Left lung (tissue), 10 donors: ENCODE data around the gene APOL1. TPM values are rescaled to one million over a fixed set of nuclear protein-coding genes. Genes with fewer than 3 reads are reported as not detected.
A peak's percentile ranks its signal among the peaks of the same experiment; 100 is the strongest.

Source experiments
- ATAC-seq: fragments of 200-7000 bp; cut with Tn5 transposase; one replicate; pipeline ENCODE4 v1.9.1; 2020; ENCODE audit warnings: moderate library complexity
- DNase-seq, 4 donors: peaks; one replicate each; pipeline ENCODE4 v3.0.0-alpha.2; 2013 to 2020
- H3K27ac ChIP-seq, 2 donors: fragments of 200-600 bp; sonication (generic) in 1 of 2; one replicate each; pipeline versions ENCODE4 v1.5.0 to v1.8.0; 2020 to 2021
- H3K27me3 ChIP-seq, 2 donors: fragments of 200-600 bp; sonication (generic) in 1 of 2; one replicate each; pipeline versions ENCODE4 v1.5.0 to v1.8.0; 2020 to 2021
- H3K36me3 ChIP-seq, 2 donors: fragments of 200-600 bp; sonication (generic) in 1 of 2; one replicate each; pipeline versions ENCODE4 v1.5.0 to v1.8.0; 2020 to 2021
- H3K4me1 ChIP-seq, 2 donors: fragments of 200-600 bp; one replicate each; pipeline ENCODE4 v1.8.0; 2021
- H3K4me3 ChIP-seq, 2 donors: fragments of 200-600 bp; sonication (generic) in 1 of 2; one replicate each; pipeline versions ENCODE4 v1.5.0 to v1.8.0; 2020 to 2021; ENCODE audit warnings: mild to moderate bottlenecking in 1 of 2
- H3K9me3 ChIP-seq, 2 donors: fragments of 200-600 bp; sonication (generic) in 1 of 2; one replicate each; pipeline versions ENCODE4 v1.5.0 to v1.8.0; 2020 to 2021
- CTCF ChIP-seq, 2 donors: fragments of 200-600 bp; sonication (generic) in 1 of 2; IDR thresholded peaks; one replicate each; pipeline versions ENCODE4 v1.5.0 to v1.8.0; 2021; ENCODE audit warnings: antibody characterized with exemption in 2 of 2
- intact Hi-C, 2 donors: fragments of 100-400 bp; cut with DNase I; formaldehyde crosslinking; loops; one replicate each; pipeline versions ENCODE4 v1.11.2 to v1.14.2; 2022
- polyA plus RNA-seq, 6 donors: library from polyadenylated mRNA; unstranded; fragments of 120-200 nt; gene quantifications; one replicate each; pipeline ENCODE4 v1.2.1, GENCODE V29; 2013; ENCODE audit not compliant: insufficient read length in 6 of 6
- total RNA-seq, 2 donors: library from RNA; stranded (reverse); fragmentation: NEBNext Ultra II Directional; extraction: Animal tissue kit (Norgen Biotek cat#: 25700); gene quantifications; one replicate each; pipeline ENCODE4 v1.2.1, GENCODE V29; 2021
- donor health status: DM: no; HTN: yes; CAD: no.
- donor health status: DM: no; HTN: no; CAD: no.

APOL1 gene
- total and polyA plus RNA-seq, 8 donors = 8.6 to 109 (median 13.5) TPM

GRCh38 chr22:36211237-36211861, 41.6 kb upstream of the APOL1 start:
- H3K36me3 ChIP-seq = no peaks in the 10 kb centered on the region
- no peaks in the 10 kb centered on the region for H3K27me3 ChIP-seq
- TF ChIP-seq CTCF (IDR thresholded peaks at IDR 0.05) = no peak
- H3K4me3 ChIP-seq = no peak overlapping the region
- ATAC-seq (peak; percentile 34), DNase-seq (peak in 1 of 4 donors; percentile 49)
- peak overlapping the region in 1 of 2 donors; percentile 18 for H3K27ac ChIP-seq
- intact Hi-C loops = no loop called here
- H3K4me1 ChIP-seq = peaks cover 9 to 41% of the 10 kb centered on the region in 2 donors
- no peaks in the 10 kb centered on the region for H3K9me3 ChIP-seq

- Histone ChIP-seq H3K9me3 (no peaks in the 10 kb centered on the region), H3K27ac (peak overlapping the region; percentile 50 to 62), H3K36me3 (no peaks in the 10 kb centered on the region), H3K4me1 (peaks cover 9 to 41% of the 10 kb centered on the region in 2 donors), H3K27me3 (no peaks in the 10 kb centered on the region), H3K4me3 (no peak overlapping the region)
- DNase-seq = no peak
- intact Hi-C loops = no loop called here
- ATAC-seq = peak; percentile 42
- TF ChIP-seq CTCF (IDR thresholded peaks at IDR 0.05) = no peak
Measured at GRCh38 chr22:36212901-36213300, 40.0 kb upstream of the APOL1 start.

GRCh38 chr22:36213586-36213985, 39.3 kb upstream of the APOL1 start:
- no peak overlapping the region for H3K4me3 ChIP-seq
- H3K36me3 ChIP-seq = no peaks in the 10 kb centered on the region
- TF ChIP-seq CTCF (IDR thresholded peaks at IDR 0.05) = no peak
- peak; percentile 83 for ATAC-seq
- peak overlapping the region in 1 of 2 donors; percentile 50 for H3K27ac ChIP-seq
- H3K9me3 ChIP-seq = no peaks in the 10 kb centered on the region
- peaks cover 9 to 41% of the 10 kb centered on the region in 2 donors for H3K4me1 ChIP-seq
- intact Hi-C loops = no loop called here
- H3K27me3 ChIP-seq = no peaks in the 10 kb centered on the region
- peak in 1 of 4 donors; percentile 71 for DNase-seq

DNA sequence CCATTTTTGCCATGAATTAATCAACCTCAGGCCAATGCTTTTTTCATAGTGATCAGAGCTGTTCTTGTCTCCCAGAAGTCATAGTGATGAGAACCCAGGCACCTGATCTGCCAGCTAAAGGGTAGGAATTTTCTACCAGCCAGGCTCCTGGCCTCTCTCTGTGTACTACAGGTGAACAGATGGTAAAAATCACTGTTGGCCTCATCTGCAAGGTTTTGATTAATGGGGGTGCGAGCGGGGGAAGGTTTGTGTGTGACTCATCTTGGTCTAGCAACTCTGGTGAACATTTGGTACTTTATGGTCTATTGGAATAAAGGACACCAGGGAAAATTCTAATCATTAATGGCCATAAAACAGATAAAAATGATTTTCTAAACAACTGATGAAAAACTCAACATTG, 37.0 kb upstream of the APOL1 start:
- ATAC-seq = no peak
- no peaks in the 10 kb centered on the region for H3K9me3 ChIP-seq
- no peak overlapping the region for H3K4me3 ChIP-seq
- peaks cover 6 to 34% of the 10 kb centered on the region in 2 donors for H3K4me1 ChIP-seq
- intact Hi-C loops = no loop called here
- no peaks in the 10 kb centered on the region for H3K36me3 ChIP-seq
- TF ChIP-seq CTCF (IDR thresholded peaks at IDR 0.05) = no peak
- DNase-seq = no peak
- no peaks in the 10 kb centered on the region for H3K27me3 ChIP-seq
- no peak overlapping the region for H3K27ac ChIP-seq

GRCh38 chr22:36218648-36219193, 34.2 kb upstream of the APOL1 start:
- intact Hi-C loops = no loop called here
- Histone ChIP-seq H3K27ac (no peak overlapping the region), H3K27me3 (no peaks in the 10 kb centered on the region), H3K4me1 (peaks cover 0 to 11% of the 10 kb centered on the region in 2 donors), H3K9me3 (no peaks in the 10 kb centered on the region), H3K4me3 (no peak overlapping the region), H3K36me3 (no peaks in the 10 kb centered on the region)
- DNase-seq = no peak
- TF ChIP-seq CTCF (IDR thresholded peaks at IDR 0.05) = no peak
- no peak for ATAC-seq
